ENCODE data around the gene PHPT1.

DNA sequence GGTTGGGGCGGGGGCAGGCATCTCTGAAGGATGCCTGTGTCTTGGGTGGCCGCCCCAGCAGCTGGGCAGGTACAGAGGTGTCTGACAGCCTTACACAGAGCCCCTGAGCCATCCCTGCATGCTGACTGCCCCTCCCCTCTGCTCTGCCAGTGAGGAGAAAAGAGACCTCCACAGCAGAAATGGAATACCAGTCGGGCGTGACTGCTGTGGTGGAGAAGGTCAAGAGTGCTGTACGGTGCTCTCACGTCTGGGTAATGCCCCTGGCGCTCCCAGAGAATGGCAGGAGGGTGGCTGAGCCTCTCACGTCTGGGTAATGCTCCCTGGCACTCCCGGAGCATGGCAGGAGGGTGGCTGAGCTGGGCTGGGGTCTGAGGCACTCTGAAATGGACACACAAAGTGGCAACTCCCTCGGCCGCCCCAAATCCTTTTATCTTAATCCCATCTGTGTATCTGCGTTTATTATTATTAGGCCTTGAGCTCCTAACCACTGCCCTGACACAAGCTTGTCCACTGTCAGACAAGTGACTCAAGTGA is 43.9 kb upstream of the PHPT1 start:
- TF ChIP-seq, protein P1, sequence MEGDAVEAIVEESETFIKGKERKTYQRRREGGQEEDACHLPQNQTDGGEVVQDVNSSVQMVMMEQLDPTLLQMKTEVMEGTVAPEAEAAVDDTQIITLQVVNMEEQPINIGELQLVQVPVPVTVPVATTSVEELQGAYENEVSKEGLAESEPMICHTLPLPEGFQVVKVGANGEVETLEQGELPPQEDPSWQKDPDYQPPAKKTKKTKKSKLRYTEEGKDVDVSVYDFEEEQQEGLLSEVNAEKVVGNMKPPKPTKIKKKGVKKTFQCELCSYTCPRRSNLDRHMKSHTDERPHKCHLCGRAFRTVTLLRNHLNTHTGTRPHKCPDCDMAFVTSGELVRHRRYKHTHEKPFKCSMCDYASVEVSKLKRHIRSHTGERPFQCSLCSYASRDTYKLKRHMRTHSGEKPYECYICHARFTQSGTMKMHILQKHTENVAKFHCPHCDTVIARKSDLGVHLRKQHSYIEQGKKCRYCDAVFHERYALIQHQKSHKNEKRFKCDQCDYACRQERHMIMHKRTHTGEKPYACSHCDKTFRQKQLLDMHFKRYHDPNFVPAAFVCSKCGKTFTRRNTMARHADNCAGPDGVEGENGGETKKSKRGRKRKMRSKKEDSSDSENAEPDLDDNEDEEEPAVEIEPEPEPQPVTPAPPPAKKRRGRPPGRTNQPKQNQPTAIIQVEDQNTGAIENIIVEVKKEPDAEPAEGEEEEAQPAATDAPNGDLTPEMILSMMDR (conservative IDR thresholded peaks at IDR 0.05; ENCODE audit: low read depth, low read length), result no peak
- no peak for TF ChIP-seq EZH2 (IDR thresholded peaks at IDR 0.05; ENCODE audit: borderline replicate concordance, low read depth, low read length, poor library complexity, severe bottlenecking)
